K562 (cell line): ENCODE results near the gene NET1.

Experiments
- EP300 ChIP-seq: IDR thresholded peaks from 2 replicates; pipeline ENCODE4 v1.6.1; 2012; ENCODE audit warnings: low read length, improper control_type of control experiment
- GABPB1 ChIP-seq: sonication (generic); formaldehyde crosslinking; IDR thresholded peaks from 2 replicates; pipeline ENCODE4 v1.8.0; 2022; ENCODE audit warnings: mild to moderate bottlenecking, missing genetic modification reagents
- NFYB ChIP-seq: IDR thresholded peaks from 2 replicates; pipeline ENCODE4 v1.6.1; 2011; ENCODE audit warnings: mild to moderate bottlenecking, moderate library complexity; ENCODE audit not compliant: insufficient read length; ENCODE audit errors: extremely low read depth
- POLR2A ChIP-seq: fragments of 450-650 bp; conservative IDR thresholded peaks from 2 replicates; pipeline ENCODE4 v1.6.1; 2016
- SP1 ChIP-seq: sonication (generic); formaldehyde crosslinking; IDR thresholded peaks from 2 replicates; pipeline ENCODE4 v1.8.1; 2022; ENCODE audit warnings: mild to moderate bottlenecking, missing genetic modification reagents
- THAP7 ChIP-seq: fragments of 250-450 bp; sonication (Bioruptor Pico); IDR thresholded peaks from 2 replicates; pipeline ENCODE4 v1.5.0; 2021

- no peak for TF ChIP-seq GABPB1 (CRISPR knock-in tag)
- no peak for TF ChIP-seq EP300
- no peak for TF ChIP-seq NFYB
- TF ChIP-seq POLR2A: no peak
- no peak for TF ChIP-seq THAP7 (CRISPR knock-in tag)
- TF ChIP-seq SP1: no peak
Measured at GRCh38 chr10:5506751-5507648, 94.6 kb downstream of the NET1 start.
